Astrocyte of the cerebellum (primary cell): ENCODE results near the gene NELL2.

Experiments
- DNase-seq: peaks from one replicate; pipeline ENCODE4 v3.0.0-alpha.2; 2011; ENCODE audit warnings: low read depth
- H3K4me3 ChIP-seq: 2 replicates; pipeline ENCODE4 v1.5.1; 2011; ENCODE audit warnings: mild to moderate bottlenecking, low read depth, low read length, moderate library complexity
- in situ Hi-C: cut with HindIII; loops from 2 replicates; pipeline ENCODE4 v1.10.0; 2017; ENCODE audit warnings: low sequenced_read_pairs
- TF ChIP-seq, protein P1 (sequence below): IDR thresholded peaks from 2 replicates; pipeline ENCODE4 v1.5.1; 2012; ENCODE audit warnings: low read length, low read depth, moderate library complexity, mild to moderate bottlenecking; ENCODE audit errors: missing control alignments

NELL2 gene

DNA sequence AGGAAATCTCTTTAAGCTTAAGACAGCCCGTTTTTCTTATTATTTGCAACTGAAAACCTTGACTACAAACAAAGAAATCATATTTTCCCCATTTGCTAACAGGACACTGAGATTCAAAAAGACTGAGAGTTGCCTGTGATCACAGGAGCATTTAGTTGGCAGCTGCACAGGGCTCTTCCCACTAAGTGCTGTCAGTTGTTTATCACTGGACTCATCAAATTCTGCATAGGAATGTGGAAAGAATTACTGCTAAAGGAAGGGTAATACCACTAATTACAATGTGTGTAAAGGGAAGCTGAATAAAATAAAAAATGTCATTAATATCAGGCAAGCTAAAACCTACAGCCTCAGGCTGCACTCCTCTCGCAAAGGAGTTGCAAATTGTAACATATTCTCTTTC, 226.4 kb downstream of the NELL2 start:
- TF ChIP-seq, protein P1, sequence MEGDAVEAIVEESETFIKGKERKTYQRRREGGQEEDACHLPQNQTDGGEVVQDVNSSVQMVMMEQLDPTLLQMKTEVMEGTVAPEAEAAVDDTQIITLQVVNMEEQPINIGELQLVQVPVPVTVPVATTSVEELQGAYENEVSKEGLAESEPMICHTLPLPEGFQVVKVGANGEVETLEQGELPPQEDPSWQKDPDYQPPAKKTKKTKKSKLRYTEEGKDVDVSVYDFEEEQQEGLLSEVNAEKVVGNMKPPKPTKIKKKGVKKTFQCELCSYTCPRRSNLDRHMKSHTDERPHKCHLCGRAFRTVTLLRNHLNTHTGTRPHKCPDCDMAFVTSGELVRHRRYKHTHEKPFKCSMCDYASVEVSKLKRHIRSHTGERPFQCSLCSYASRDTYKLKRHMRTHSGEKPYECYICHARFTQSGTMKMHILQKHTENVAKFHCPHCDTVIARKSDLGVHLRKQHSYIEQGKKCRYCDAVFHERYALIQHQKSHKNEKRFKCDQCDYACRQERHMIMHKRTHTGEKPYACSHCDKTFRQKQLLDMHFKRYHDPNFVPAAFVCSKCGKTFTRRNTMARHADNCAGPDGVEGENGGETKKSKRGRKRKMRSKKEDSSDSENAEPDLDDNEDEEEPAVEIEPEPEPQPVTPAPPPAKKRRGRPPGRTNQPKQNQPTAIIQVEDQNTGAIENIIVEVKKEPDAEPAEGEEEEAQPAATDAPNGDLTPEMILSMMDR: no peak
- DNase-seq: no peak
- no peak overlapping the region for H3K4me3 ChIP-seq
- in situ Hi-C loops: no loop called here

DNA sequence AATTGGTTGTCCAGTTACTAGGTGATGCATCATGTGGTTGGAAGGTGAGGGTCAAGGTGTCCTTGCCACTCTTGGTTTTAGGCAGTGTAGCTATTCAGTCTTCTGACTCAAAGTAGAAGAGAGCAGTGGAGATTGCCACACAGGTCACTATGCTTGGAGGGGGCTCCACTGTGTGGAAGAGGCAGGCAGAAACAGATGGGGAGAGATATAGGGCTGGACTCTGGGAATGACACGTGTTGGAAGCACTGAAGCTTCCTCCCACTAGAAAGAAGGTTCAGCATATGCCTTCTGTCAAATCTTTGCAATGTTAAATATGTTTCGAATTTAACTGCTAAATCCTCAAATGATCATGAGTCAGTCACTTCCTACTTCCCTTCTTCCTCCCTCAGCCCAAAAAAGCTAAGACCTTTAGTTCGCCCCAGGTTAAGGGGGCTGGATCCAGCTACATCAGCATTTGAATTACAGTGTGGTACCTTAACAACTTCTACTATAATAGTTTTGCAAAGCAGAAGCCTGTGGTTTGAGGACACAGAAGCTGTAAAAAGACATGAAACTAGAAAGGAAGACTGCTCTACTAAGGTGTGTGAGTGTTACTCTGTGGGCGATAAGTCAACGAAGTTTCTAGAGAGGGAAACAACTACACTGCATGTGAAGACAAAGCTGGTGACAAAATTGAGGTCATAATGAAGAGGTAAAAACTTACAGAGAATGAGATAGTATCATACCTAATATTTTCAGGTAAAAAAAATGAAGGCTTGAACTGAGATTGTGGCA, 228.0 kb downstream of the NELL2 start:
- H3K4me3 ChIP-seq: no peak overlapping the region
- in situ Hi-C loops: no loop called here
- no peak for DNase-seq
- TF ChIP-seq, protein P1: no peak

DNA sequence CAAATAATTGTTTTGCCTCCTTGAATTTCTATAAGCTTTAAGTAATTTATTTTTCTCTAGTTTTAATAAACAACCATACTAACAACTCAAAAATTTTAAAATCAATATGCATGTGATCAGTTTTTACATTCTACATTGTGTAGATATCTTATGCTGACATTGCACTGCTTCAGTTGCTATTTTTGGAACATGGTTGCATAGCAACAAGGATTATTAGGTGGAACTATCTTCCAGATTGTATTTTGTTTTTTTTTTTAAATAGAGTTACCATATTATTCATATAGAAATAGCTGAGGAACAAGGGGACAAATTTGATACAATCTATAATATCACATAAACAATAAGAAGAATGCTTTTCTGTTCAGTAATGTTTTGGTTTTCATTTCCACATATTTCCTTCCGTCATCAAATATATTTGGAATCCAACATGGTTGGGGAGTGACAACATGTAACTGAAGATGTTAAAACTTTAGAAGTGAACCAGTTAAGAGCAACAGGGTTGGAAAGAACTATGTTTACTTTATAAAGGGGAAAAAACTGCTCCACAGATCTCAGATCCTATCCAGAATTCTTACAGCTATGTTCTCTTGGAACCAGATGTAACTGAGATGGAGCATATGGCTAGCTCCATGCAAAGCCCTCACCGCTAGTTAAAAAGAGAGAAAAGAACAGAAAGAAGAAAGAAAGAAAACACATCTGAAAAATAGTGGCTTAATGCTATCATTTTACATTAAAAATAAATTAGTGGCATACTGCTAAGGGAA, 235.5 kb downstream of the NELL2 start:
- no peak overlapping the region for H3K4me3 ChIP-seq
- TF ChIP-seq, protein P1: no peak
- in situ Hi-C loops: no loop called here

DNA sequence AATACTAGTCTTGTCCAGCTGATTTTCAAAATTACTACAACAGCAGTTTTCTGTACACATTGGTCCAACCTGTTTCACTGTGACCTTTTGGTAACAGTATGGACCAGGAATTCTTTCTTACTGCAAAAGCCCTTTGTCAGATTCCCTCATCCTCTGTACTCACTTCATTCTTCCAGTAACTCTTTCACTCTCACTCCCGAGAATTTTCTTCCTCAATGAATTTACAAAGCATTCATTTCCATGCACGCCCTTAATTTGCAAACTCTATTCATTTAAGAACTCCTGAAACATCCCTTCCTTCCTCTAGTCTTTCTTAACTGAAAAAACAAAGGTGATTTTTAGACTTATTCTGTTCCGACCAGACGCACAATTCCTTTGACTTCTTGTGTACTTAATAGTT, 238.2 kb downstream of the NELL2 start:
- TF ChIP-seq, protein P1: no peak
- no peak for DNase-seq
- H3K4me3 ChIP-seq: no peak overlapping the region
- in situ Hi-C loops: no loop called here

More for the DNA sequence above, 235.5 kb downstream of the NELL2 start:
- DNase-seq: no peak

DNA sequence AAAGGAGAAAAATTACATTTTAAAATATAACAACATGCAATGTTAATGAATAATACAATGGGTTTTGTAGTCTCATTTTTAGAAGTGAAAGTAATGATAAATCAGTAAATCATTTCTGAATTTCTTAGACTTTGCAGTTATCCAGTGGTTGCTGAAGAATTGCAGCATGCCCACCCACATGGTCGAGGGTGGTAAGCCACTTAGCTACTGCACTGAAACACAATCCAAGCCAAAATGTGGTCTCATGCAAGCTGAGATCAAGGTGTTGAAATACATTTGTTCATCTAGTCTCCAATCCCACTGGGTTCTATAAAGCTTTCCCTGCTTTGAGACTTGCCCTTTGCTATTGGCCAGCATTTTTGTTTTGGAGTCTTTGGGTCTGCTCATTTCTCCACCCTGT, 247.9 kb downstream of the NELL2 start:
- no peak for DNase-seq
- in situ Hi-C loops: no loop called here
- TF ChIP-seq, protein P1: no peak
- H3K4me3 ChIP-seq: no peak overlapping the region

DNA sequence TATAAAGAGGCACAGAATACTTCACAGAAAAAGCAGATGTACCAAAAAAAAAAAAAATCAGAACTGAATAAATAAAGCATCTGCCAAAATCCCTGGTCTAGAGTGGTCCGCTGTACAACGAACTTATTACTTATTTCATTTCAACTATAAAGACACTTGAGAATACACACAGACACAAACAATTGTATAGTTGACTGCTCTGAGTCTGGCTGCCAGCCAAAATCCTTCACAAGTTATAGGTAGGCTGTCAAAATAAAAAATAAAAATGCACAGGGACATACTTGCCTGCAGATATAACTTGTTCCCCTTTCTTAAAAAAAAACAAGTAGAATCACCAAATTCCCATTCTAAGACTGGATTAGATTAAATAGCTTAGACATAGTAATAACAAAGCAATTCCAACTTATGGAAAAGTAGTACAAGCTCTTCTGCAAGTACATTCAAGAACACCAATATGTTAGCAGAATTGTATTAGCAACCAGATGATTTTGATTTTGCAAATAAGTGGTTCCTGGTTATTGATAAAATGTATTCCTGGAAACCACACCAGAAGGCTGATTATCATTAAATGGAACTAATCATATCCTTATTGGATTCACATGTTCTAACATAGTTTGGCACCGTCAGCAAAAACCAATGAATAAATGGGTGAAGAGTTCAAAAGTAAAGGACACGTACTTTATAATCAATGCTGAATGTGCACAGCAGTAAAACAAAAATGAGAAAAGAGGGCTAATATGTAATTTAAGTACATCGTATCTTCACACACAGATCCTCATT, 248.5 kb downstream of the NELL2 start:
- in situ Hi-C loops: no loop called here
- TF ChIP-seq, protein P1: no peak
- DNase-seq: no peak

More for the DNA sequence above, 248.5 kb downstream of the NELL2 start:
- no peak overlapping the region for H3K4me3 ChIP-seq
